Tibial nerve (tissue), 4 donors: ENCODE data around the gene TMEFF1.

Source experiments
- CTCF ChIP-seq, 5 experiments: fragments of 200-600 bp in 3 of 5; fragments of 450-650 bp in 2 of 5; sonication (generic) in 3 of 5; IDR thresholded peaks; one replicate each; pipeline ENCODE4 v1.5.1; 2016 to 2019; ENCODE audit warnings: antibody characterized with exemption in 5 of 5, mild to moderate bottlenecking in 3 of 5, moderate library complexity in 2 of 5
- EP300 ChIP-seq, 2 donors: sonication (generic); formaldehyde crosslinking; IDR thresholded peaks; one replicate each; pipeline ENCODE4 v1.6.1; 2017; ENCODE audit warnings: antibody characterized with exemption in 2 of 2, mild to moderate bottlenecking in 1 of 2
- POLR2A ChIP-seq, 2 donors: fragments of 450-650 bp; IDR thresholded peaks; one replicate each; pipeline ENCODE4 v1.6.1; 2017; ENCODE audit warnings: antibody characterized with exemption in 2 of 2, mild to moderate bottlenecking in 2 of 2, moderate library complexity in 2 of 2

- TF ChIP-seq CTCF (IDR thresholded peaks at IDR 0.05), result no peak
- TF ChIP-seq EP300 (IDR thresholded peaks at IDR 0.05), result no peak
- TF ChIP-seq POLR2A (IDR thresholded peaks at IDR 0.05), result no peak
These were observed 6.6 kb upstream of the TMEFF1 start for GRCh38 chr9:100466171-100466828.
